HG03460 (cell line): ENCODE results near the gene DPP8.

Experiments
- ATAC-seq: cut with Tn5 transposase; IDR thresholded peaks from one replicate; pipeline ENCODE4 v1.9.1; 2021; ENCODE audit not compliant: unreplicated experiment

The DPP8 gene

DNA sequence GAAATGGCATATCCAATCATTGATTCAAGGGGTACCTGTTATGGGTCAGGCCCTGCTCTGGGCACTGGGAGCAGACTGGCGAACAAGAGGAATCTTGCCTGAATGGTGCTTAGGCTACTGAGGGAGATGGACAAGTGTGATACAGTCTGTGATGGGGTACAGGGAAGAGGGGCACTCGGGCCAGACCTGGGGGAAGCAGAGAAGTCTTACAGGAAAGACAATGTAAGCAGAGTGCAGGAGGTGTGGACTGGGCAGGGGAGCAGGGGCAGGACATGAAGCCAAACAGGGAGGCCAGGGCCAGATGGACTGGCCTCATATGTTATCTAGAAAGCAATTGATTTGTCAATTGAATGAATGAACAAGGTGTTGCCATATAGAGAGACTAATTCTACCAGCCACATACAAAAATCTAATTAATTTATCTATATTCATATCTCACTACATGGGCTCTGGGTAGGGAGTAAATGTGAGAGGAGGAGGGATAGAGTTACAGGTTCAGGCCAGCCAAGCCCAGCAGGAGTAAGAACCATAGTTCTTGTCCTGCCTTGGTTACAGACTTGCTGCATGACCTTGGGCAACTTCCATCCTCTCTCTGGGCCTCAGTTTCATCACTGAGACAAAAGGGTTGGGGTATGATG is 91.2 kb downstream of the DPP8 start:
- no peak for ATAC-seq

DNA sequence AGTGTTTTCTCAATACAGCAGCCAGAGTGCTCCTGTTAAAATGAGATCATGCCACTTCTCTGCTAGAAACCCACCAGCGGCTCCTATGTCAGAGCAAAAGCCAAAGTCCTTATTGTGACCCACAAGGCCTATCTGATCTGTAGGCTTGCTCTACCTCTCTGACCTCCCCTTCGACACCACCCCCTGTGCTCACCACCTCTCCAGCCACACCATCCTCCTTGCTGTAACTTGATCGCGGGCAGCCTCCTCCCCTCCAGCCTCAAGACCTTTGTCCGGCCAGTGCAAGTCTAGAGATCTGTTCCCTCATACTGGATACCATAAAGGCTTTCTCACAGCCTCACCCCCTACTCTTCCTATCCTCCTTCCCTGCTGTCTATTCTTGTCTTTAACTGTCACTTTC is 92.8 kb downstream of the DPP8 start:
- ATAC-seq = no peak

DNA sequence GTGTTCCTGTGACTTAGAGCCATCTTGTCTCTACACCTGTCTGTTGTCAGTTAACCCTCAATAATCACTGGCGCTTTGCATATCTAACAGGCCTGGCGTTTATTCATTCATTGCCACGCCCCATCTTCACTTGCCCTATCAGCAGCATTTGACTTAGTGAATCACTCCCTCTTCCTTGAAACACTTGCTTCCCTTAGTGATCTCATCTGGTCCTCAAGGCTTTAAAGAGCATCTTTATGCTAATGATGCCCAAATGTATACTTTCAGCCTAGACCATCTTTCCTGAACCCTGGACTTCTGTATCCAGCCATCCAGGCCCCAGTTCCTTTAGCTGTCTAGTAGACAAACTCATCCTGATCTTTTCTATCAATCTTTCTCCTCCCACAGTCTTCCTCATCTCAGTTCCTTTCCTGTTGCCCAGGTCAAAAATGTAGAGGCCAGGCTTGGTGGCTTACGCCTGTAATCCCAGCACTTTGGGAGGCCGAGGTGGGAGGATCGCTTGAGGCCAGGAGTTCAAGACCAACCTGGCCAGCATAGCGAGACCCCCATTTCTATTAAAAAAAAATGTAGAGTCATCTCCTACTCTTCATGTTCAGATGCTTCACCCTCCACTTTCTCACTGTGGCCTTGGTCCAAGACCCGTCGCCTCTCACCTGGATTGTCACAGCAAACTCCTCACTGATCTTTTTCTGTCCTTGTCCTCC is 93.4 kb downstream of the DPP8 start:
- no peak for ATAC-seq

DNA sequence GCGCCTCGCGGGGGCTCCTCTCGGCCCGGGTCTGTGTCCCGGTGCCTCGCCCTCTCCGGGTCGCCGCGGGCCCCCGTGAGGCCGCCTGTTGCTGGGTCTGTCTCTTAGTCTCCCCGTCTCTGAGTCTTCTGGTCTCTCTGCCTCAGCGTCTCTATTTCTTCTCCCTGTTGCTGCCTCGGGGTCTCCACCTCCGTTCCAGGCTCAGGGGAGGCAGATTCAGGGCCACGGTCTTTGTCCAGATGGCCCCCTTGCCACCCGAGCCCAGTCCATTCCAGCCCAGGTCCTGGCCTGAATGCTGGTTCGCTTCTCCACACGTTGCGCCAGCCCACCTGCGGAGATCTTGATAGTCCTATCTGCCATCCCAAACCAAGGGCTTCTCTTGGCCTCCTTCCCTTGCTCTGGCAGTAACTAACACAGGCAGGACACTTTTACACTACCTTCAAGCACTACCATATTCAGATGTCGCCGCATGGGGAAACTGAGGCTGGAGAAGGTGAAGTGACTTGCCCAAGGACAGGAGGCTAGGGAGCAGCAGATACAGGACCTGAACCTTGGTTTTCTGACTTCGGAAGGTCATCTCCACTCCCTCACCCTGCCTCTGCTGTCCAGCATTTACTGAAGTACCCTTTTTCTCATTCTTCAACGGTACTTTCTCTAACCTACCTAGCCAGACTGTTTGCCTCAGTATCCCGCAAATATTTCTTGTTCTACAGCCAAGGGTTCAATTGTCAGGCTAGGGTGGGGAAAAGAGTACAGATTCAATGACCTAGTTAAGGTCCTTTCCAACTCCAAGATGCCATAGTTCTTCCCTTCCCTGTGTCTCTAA is 94.1 kb downstream of the DPP8 start:
- no peak for ATAC-seq

DNA sequence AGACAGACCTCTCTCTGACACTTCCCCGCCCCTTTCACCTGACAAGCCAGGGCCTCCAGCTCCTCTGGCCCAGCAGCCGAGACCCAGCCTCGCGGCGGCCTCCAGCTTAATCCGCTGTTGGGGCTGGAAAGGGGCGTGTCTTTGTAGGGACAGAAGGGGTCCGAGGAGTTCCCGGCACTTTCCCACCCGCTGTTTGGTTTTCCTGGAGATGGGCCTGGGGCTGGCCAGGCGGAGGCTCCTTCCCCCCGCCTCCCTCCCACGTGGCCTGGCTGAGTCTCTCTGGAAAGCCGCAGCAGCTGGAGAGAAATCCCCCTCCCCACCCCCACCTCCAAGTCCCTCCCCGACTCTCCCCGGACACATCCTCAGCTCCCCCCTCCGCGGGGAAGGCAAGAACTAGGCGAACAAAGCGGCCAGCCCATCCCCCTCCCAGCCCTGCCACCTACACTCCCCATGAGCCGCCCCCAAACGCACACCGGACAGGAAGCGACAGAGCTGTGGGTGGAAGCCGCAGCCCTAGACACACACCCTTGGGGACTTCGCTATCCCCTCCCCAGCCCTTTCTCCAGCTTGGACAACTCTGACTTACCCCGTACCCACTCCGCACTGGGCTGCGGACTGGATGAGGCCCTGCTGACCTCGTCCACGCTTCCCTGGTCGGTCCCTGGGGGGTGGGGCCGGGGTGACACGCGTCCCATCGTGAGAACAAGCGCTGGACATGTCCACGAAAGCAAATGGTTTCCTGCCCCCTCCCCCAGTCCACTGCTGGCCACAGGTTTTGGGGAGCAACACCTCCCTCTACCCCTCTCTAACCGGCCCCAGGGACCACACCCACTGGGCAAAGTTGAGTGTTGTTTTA is 95.9 kb downstream of the DPP8 start:
- ATAC-seq = no peak

DNA sequence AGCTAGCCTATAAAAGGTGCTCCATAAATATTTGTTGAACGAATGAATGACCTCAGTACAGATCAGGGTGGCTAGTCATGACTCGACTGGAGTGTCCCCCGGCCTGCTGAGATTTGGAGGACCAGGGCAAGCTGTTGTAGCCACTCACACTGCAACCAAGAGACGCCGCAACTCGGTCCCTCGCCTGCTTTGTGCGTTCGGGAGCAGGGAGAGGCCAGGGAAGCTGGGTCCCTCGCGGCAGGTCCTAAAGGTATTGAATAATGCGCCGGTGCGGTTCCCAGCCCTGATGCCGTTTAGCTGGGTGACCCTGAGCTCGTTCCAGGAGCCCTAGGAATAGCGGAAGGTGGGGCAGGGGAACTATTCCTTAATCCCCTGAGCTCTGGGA is 96.5 kb downstream of the DPP8 start:
- ATAC-seq = no peak

DNA sequence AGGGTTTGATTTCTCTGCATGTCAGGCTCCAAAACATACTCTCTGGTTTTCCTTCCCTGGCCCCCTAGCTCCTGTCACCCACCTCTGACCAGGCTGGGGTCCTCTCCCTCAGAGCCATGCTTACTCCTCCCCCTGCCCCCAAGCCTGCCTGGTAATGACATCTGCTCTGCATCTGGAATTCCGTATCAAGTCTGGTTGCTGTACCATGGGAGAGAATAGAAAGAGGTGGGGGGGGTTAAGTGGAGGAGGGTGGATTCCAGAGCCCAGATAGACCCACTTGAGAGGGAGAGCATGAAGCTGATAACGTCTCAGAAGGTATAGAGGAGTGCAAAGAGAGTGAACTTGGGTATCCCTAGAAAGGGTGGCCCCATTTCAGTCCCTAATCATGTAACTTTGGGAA is 98.9 kb downstream of the DPP8 start:
- ATAC-seq = no peak

DNA sequence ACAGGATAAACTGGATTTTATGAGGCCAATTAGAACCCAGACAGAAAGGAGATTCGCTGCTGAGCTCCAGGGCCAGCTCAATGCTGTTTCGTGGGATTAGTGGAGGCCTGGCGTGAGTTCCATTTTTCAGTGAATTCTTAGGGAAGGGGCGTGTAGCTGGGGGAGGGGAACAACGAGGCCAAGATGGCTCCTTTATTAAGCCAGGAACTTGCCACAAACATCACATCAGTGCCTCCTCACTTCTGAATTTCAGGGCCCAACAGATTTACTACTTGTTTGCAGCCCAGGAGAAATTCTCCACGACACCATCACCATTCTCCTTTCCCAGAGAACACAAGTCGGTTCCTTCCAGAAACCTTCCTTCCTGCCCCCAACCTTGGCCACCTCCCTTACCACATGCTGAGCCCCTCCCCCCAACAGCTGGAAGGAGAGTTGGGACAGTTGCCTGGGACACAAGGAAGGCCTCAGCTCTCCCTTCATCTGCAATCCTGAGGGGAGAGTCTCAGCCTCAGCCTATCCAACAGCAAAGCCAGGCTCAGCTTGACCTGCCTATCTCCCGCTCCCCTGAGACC is 100.6 kb downstream of the DPP8 start:
- ATAC-seq = no peak

DNA sequence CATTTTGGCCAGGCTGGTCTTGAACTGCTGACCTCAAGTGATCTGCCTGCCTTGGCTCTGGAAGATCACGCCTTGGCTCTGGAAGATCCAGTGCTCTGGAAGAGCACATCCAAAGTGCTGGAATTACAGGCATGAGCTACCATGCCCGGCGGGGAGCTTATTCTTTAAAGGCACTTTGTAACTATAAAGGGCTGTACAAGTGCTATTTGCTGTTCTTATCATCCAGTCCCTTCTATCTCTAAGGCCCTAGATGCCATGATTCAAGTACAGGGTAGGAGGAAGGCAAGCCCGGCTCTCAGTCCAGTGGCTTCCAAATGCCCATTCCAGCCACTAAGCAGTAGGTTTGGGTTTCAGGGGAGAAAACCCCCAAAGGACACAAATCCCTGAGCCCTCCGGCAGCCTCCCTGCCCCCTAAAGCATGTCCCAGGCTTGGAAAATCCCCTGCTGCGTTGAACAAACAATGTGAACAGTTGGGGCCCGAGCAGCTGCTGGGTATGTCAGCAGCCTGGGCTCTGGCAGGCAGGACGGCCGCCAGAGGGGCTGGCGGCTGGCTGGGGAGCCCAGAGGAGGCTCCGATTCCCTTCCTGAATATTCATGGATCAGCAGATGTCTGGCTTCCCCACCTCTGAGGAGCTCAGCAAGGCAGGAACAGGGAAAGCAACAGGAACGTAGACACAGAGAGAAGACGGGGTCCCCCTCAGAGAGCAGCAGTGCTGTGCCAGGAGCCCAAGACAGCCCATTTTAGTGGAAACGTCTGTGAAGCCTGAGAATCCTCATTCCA is 102.5 kb downstream of the DPP8 start:
- no peak for ATAC-seq

DNA sequence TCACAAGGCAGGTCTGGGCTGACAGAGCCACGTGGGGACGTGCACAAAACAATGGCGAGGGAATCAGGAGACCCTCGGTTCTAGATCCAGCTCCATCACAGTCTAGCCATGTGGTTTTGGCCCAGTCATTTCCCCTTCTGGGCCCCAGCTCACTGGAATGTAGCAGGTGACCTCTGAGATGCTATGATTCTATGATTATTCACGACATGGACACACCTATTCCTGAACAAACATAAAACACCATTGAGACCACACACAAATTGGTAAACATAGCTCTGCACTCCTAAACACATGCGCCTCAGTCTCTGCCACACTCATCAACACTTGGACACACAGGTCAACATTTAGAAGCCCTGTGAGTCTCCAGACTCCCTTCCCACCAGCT is 103.7 kb downstream of the DPP8 start:
- no peak for ATAC-seq

DNA sequence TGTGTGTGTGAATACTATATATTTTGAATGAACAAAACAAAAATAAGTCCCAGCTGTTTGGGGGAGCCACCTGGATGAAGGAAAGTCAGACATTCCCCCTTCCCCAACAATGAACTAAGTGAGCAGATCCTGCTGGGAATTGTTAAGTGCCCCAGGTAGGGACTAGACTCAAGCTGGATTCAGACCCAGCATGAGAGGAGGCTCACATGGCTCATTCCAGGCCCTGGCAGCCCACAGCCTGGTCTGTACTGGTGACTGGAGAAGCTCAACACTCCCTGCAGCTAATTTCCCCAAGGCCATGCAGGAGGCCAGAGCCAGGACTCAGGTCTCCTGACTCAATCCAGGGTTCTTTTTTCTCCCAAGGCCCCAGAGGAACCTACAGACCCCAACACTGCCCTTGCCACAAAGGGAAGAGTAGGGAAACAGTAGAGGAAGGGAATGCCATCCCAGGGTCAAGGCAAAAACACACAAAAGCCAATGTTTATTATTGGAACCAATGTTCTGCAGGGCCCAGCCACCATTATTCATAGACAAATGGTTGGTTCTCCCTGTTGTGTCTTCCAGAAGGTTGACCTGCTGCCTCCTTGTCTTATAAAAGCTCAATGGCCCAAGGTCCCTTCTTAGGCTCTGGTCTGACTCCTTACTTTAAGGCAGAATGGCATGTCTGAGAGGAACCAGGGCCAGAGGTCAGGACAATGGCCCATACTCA is 104.3 kb downstream of the DPP8 start:
- no peak for ATAC-seq

DNA sequence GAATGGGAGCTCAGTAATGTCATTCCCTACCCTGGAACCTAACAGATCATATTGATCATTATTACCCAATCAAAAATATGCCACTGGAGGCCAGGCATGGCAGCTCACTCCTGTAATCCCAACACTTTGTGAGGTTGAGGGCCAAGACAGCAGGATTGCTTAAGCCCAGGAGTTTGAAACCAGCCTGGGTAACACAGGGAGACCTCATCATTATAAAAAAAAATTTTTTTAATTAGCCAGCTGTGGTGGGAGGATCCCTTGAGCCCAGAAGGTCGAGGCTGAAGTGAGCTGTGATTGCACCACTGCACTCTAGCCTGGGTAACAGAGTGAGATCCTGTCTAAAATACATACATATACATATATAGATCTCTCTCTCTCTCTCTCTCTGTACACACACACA is 104.9 kb downstream of the DPP8 start:
- ATAC-seq = no peak

DNA sequence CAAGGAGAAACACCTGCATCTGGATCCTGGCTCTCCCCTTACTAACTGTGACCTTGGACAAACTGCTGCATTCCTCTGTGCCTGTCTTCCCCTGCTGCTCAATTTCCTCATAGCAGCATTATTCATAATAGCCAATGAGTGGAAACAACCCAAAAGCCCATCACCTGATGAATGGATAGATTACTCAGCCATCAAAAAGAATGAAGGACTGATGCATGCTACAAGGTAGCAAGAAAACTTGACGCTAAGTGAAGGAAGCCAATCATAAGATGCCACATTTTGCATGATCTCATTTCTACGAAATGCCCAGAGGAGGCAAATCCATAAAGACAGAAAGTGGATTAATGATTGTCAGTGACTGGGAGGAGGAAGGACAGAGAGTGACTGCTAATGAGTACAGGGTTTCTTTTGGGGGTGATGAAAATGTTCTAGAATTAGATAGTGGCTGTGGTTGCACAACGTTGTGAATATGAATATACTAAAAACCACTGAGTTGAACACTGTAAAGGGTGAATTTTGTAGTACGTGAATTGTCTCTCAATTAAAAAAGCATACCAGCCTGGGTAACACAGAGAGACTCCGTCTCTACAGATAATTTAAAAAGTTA is 105.9 kb downstream of the DPP8 start:
- no peak for ATAC-seq

DNA sequence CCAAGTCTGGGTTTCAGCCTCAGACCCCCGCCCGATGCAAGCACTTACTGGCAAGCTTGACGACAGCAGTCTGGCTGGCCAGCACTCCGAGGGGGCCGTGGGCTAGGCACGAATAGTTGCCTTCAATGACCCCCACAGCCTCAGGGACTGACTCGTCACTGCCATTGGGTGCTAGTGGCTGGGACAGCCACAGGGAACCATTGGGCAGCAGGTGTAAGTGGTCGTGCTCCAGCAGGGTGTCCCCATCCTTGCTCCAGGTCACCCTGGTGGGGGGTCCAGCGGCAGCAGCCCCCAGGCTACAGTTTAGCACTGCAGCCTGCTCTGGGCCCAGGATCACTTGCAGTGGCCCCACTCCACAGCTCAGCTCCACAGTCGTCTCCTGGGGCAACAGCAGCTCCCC is 106.5 kb downstream of the DPP8 start:
- no peak for ATAC-seq

DNA sequence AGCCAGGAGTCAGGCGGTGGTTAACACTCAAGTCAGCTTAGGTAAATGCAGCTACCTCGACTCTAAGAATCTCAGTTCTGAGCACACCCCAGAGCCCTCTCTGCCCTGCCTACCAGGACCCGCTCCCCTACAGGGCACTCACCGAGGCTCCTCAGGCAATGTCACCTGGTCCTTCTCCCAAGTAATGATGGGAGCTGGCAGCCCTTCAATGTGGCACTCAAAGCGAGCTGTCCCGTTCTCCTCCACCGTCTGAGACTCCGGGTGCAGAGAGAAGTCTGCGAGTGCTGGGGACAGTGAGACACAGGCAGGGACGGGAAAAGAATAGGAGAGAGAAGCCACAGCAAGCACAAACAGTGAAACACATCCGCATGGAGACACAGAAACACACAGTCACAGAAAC is 107.5 kb downstream of the DPP8 start:
- no peak for ATAC-seq

DNA sequence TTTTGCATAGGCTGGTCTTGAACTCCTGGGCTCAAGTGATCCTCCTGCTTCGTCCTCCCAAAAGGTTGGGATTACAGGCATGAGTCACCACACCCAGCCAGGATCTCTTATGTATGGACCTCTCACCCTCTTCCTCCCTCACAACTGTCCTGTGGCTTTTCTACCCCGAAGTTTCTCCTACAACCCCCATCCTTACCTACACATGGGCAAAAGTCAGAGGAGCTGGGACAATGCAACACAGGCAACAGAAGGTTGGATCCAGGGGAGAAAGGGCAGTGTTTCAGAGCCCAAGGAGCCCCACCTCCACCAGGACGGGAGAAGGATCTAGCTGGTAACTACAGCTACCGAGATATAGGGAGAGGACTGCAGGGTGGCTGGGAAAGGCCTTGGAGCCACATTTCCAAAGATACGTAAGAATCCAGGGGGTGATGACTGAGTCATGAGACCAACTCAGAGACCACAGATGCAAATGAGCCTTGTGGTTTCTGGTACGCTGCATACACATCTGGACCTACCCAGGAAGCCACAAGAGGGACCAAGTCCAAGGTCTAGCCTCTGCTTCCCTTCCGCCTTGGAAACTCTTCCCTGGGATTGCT is 108.4 kb downstream of the DPP8 start:
- ATAC-seq = no peak

DNA sequence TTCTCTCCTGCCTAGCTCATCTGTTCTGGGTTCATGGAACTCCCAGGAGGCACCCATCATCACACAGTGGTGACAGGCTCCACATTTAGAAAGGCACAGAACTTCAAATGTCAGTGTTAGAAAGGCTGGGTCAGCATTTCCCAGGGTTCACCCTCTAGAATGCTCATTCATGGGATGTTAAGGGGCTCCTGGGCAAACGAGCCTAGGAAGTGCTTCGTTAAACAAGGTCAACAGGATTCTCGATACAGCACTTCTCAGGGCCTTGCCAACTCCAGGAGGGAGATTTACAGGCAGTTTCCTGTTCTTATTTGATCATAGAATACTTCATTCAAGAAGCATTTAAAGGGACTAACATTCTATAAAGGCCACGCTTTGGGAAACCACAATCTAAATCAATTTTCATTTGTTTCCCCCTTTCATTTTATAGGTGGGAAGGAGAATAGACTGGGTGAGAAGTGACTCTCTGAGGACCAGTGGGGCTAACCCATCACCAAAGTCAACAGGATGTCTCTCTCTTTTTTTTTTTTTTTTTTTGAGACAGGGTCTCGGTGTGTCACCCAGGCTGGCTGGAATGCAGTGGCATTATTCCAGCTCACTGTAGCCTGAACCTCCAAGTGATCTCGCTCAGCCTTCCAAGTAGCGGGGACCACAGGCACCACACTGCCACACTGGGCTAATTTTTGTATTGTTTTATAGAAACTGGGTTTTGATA is 109.0 kb downstream of the DPP8 start:
- no peak for ATAC-seq

DNA sequence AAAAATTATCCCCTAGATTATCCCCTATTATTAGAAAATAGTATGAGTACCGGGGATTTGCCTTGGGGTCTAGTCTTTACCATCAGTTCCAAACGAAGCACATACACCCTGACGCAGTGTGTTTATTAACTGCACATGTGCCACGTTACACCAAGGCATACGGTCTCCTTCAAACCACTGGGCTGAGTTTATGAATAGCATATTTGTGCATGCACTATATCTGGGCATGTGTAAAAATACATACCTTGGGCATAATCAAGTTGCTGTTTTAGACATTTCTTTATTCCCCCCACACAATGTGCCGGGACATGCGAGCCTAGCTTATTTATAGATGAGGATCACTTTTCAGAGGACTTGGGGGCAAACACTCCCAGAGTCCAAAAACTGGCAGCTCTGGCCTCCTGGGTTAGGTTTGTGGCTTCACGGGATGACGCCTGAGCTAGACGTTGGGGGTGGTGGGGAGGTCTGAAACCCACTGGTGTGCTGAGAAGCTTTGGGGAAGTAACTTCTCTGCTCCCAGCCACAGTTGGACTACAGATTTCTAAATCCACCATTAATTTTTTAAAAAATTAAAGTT is 111.0 kb downstream of the DPP8 start:
- no peak for ATAC-seq
